ENCODE results near the gene C20orf144.
"Not testable (repeated sequence)": the region's sequence is repeated elsewhere in the genome, so short reads cannot be mapped to it uniquely, and the experiment has no call there.

The C20orf144 gene

DNA sequence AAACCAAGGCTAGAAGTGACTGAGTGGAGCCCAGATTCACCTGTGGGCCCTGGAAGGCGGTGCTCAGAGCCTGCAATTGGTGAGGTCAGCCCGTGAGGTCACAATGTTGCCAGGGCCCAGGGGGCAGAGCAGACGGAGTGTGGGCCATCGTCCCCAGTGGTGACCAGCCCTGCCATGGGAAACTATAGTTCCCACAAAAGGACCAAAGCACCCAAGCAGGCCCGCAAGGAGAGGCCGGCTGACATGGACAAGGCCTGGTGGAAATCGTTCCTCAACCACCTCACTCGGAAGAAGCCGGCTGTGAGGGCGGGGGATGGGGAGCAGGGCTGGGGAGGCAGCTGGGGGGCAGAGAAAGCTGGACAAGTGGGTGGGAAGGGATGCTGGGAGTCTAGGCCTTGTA lies at the start of gene C20orf144:
TSS of gene C20orf144 (plus strand) at position 156 of the 400 bp plus-strand sequence. CDS start at position 175, 19 bp downstream.
- no peak for DNase-seq

GRCh38 chr20:33621717-33622400 lies 40.3 kb upstream of the C20orf144 start:
- no peak for DNase-seq

DNA sequence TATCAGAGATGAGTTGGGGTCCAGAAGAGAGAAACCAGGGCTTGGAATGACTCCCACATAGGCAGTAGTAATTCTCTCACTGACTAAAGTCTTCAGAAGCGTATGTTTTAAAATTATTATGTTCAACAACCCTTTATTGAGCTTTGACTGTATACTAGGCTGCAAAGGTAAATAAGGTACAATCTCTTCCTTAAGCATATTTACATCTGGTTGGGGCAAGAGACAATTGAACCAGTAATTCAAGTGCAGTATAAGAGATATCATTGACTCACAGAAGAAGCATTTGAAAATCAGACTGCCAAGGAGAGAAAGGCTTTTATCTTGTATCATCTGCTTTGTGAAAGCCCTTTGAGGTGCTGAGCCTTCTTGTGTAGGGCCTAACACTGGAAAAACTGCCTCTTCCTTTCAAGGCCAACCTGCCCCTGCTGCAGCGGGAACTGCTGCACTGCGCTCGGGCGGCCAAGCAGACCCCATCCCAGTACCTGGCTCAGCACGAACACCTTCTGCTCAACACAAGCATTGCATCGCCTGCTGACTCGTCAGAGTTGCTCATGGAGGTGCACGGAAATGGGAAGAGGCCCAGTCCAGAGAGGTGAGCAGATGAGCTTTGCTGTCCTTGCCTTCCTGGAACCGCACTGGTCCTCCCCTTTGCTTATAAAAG lies 39.3 kb upstream of the C20orf144 start:
- DNase-seq, result no peak

DNA sequence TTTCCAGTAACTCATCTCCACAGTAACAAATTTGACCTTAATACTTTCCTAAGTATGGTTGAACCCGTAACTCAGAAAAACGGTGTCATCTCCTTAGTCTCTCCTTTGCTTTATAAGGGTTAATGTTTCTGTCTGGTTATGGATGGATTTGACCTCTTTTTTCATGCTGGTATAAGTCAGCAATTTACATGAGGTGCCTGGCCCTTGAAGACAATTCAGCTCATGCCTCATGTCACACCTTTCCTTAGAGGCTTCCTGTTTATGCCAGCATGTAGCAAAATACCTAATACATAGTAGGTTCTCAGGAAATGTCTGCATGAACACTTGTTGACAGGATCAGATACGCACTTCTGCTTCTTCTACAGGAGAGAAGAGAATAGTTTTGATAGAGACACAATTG lies 37.7 kb upstream of the C20orf144 start:
- DNase-seq, result no peak

- no peak for DNase-seq
These were observed 35.9 kb upstream of the C20orf144 start for GRCh38 chr20:33626190-33626589.

DNA sequence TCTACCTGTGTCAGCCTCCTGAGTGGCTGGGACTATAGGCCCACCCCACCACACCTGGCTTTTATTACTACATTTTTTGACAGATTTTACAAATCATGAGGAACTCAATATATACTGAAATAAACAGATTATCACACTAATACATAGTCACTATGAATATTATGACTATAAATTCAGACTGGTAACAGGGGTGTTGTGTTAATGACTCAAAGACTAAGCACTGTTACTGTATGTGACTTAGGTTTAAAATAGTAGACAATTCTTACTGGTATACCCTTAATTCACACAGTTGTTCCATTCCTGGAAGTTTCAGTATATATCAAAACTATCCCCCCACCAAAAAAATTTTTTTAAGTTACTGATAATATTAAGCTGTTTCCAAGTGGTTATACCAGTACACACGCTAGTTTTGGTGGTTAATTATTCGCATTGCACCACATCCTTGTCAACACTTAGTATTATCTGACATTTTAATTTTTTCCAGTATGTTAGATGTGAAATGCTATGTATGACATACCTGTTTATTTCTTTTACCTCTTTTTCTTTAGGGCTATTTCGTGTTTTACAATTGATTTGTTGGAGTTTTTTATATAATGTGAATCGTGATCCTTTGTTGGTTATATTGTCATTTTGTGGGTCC lies 34.4 kb upstream of the C20orf144 start:
- no peak for DNase-seq

DNA sequence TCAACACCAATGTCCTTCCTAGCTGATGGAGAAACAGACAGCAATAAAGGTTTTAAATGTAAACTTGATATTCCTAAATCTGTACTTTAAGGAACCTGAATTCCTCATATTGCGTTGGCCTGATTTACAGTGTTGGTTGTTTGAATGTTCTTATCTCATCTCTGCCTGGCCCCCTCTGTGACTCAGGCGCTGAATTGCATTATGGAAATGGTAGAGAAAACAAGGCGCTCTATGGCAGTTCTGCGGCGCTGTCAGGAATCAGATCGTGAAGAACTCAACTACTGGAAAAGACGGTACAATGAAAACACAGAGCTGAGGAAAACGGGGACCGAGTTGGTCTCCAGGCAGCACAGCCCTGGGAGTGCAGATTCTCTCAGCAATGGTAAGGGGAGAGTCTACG lies 32.6 kb upstream of the C20orf144 start:
- DNase-seq, result no peak

DNA sequence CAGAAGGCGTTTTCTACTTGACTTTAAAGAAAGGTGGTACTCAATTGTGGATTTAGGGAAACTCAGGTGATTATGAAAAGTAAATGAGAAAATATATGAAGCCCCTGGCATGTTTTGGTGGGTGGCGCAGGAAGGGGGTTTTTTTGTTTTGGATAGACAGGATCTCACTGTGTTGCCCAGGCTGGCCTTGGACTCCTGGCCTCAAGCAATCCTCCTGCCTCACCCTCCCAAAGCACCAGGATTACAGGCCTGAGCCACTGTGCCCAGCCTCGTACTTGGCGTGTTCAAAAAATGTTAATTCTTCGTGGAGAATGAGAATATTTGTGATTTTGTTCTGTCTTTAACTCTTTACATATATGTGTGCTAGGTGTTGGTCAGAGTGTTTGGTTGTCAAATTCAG lies 32.1 kb upstream of the C20orf144 start:
- no peak for DNase-seq

DNA sequence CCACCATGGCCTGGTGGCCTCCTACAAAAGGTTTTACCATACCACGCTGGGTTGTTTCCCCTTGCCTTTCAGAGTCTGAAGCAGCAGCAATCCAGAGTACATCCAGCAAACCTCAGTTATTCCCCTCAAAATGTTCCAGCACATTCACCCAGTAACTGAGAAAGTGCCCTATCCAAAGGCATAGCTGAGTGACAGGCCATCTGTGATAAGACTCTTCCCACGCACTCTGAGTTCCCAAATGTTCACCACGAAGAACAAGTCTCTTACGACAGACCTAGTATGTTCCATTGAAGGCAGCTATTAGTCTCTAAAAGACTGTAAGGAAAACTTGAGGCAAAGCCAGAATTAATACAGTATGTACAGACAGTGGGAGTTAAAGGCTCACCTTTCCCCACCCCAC lies 31.6 kb upstream of the C20orf144 start:
- no peak for DNase-seq

GRCh38 chr20:33631910-33632309 lies 30.2 kb upstream of the C20orf144 start:
- DNase-seq, result not testable (repeated sequence)

DNA sequence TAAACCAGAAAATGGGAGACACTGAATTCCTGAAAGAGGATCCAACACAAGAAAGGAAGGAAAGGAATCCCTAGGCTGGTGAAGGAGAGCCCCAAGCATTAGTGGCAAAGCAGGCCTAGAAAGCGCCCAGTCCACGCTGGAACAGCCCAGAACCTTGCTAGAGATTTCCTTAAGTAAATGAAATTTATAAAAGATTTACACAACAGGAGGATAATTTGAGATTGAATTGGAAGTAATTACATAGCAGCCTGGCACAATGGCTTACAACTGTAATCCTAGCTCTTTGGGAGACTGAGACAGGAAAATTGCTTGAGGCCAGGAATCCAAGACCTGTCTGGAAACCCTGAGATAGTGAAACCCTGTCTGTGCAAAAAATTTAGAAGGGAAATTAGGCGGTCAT lies 26.8 kb upstream of the C20orf144 start:
- no peak for DNase-seq

DNA sequence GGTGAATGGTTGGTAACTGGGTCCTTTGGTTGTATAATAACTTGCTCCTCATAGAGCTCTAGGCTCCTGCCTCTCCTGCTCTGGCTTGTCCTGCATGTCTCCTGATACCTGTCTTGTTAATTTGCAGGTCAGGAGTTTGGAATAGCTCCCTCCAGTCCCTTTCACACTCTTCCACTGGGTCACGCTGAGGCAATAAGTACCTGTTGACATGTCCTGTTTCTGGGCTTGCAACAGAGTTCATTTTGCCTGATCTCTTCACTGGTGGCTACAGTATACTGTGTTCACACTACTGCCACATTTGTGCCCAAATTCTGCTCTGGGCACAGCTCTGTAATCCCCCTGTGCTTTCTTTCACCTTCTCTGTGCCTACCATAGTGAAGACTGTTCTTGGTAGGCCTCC lies 25.4 kb upstream of the C20orf144 start:
- DNase-seq, result no peak

DNA sequence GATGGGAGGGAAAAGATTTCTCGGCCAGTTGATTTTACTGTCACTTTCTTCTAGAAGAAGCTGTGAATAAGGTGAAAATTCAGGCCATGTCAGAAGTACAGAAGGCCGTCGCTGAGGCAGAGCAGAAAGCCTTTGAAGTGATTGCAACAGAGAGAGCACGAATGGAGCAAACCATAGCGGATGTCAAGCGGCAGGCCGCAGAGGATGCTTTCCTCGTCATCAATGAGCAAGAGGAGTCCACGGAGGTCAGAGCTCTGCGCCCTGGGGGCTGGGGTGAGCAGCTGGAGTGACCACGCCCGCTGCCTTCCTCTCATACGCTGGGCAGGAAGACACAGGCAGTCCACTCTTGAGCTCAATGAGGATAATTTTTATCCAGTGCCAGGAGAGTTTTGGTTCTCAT lies 21.8 kb upstream of the C20orf144 start:
- DNase-seq, result no peak

- no peak for DNase-seq
These were observed 17.6 kb upstream of the C20orf144 start for GRCh38 chr20:33644313-33645071.

- no peak for DNase-seq
These were observed 17.1 kb upstream of the C20orf144 start for GRCh38 chr20:33645072-33645358.

- DNase-seq, result no peak
These were observed 16.7 kb upstream of the C20orf144 start for GRCh38 chr20:33645396-33645795.

- DNase-seq, result no peak
These were observed 15.9 kb upstream of the C20orf144 start for GRCh38 chr20:33646191-33646590.

GRCh38 chr20:33646959-33647602 lies 15.0 kb upstream of the C20orf144 start:
- not testable (repeated sequence) for DNase-seq

DNA sequence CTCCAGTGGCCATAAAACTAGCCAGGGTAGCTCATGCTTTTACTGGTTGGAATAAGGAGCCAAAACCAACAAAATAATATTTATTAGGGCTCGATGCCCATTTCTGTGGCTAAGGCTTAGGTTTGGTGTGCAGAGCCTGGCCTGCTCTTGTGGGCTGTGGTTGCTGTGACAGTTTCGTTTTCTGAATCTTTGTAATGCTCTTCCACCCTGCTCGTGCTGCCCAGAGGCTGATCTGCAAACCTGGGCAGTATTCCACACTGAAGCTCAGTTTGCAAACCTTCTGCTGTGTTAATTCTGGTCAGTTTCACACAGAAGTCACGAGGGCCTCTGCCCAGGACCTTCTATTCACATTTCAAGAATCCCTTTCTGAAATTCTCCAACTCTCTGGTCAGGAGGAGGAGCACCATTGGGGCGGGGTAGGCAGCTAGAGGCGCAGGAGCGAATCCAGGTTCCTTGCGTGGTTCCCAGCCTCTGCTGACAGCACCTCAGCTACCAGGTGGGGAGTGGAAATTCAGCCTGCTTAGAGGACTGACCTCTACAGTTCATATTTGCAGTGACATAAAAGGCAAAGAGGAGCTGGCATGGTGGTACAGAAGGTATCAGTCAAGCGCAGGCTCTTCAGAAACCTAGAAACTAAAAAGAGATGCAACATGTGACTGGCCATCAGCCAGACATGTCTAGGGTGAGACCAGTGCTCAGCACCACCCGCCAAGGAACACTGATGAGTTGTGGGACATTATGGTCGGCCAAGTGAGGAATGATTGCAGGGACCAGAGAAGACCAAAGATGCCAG lies 14.3 kb upstream of the C20orf144 start:
- DNase-seq, result no peak

- DNase-seq, result no peak
These were observed 13.6 kb upstream of the C20orf144 start for GRCh38 chr20:33648396-33649004.

DNA sequence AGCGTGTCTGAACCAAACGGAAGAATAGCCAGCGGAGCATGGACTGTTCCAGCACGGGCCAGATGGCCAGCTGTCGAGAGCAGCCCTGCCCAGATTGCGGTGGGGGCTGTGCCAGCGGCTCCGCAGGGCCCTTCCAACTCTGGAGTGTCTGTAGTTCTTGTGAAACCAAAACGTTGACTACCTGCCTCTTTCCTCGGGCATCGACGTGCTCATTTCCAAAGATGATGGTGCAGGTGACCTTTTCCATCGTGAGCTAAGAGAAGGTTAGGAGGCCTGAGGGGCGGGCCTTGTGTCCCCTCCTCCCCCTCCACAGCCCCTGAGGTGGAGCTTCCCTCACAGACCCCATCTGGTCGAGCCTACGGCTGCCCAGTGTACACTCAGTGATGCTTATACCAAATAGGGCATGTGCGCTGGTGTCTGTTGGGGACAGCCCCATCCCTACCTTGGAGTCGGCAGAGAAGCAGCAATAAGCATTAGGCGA lies 12.9 kb upstream of the C20orf144 start:
- DNase-seq, result no peak
